Astrocyte (in vitro differentiated cells and primary cell): ENCODE results near the gene SLC6A16.

ENCODE experiments used
- CTCF ChIP-seq: IDR thresholded peaks from 2 replicates; pipeline ENCODE4 v1.5.1; 2011; ENCODE audit warnings: low read depth, mild to moderate bottlenecking, inconsistent platforms, low read length, moderate library complexity; ENCODE audit not compliant: insufficient read depth
- EZH2 ChIP-seq: IDR thresholded peaks from 2 replicates; pipeline ENCODE4 v1.6.1; 2012; ENCODE audit warnings: mild to moderate bottlenecking, low read length, inconsistent platforms; ENCODE audit not compliant: insufficient read depth

DNA sequence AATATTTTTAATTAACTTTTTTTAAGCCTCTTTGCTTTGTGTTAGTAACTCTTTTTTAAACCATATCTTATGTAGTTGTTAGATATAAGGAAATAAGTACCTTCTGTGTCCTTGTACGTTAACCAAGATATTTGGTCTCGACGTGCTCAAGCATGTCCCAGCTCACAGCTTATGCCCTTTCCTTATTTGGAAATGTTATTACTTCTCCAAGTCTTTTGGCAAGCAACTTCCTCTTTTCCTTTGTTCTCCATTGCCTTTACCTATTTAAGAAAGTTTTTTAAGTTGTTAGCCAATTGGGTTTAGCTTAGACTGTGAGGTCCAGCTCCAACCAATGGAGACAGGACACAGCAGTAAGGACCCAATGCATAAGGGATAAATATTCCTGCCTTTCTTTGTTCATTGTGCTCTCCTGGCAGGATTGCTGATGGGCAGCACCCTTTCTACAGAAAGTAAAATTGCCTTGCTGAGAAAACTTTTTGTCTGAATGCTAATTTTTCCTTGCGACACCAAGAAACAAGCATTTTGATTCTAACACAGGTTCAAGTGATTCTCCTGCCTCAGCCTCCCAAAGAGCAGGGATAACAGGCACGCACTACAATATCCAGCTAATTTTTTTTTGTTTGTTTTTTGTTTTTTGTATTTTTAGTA is 43.8 kb upstream of the SLC6A16 start:
- TF ChIP-seq CTCF (no peak), EZH2 (no peak)
